ENCODE results near the gene NRP2.
A peak's percentile ranks its signal among the peaks of the same experiment; 100 is the strongest.

The NRP2 gene

DNA sequence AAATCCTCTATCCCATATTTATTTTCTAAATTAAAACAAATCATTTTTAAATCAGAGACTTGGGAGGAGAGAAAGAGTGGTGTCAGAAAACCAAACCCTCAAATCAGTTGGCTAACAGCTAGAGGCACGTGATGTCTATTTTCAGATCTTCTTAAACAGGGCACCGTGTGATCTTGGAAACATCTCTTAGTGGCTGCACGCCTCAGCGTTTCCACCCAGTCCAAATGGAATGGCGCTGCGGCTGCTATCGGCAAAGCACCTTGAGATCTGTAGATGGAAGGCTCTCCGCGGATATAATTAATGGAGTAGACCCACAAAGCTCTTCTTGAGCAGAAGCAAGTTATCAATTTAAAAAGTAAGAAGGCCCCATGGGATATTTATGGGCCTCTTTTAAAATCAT, 50.0 kb downstream of the NRP2 start:
- DNase-seq (ENCODE audit: low read depth): no peak
- TF ChIP-seq, protein P1, sequence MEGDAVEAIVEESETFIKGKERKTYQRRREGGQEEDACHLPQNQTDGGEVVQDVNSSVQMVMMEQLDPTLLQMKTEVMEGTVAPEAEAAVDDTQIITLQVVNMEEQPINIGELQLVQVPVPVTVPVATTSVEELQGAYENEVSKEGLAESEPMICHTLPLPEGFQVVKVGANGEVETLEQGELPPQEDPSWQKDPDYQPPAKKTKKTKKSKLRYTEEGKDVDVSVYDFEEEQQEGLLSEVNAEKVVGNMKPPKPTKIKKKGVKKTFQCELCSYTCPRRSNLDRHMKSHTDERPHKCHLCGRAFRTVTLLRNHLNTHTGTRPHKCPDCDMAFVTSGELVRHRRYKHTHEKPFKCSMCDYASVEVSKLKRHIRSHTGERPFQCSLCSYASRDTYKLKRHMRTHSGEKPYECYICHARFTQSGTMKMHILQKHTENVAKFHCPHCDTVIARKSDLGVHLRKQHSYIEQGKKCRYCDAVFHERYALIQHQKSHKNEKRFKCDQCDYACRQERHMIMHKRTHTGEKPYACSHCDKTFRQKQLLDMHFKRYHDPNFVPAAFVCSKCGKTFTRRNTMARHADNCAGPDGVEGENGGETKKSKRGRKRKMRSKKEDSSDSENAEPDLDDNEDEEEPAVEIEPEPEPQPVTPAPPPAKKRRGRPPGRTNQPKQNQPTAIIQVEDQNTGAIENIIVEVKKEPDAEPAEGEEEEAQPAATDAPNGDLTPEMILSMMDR (conservative IDR thresholded peaks at IDR 0.05; ENCODE audit: low read depth, low read length): no peak
- H3K4me3 ChIP-seq (ENCODE audit: low read depth, low read length): no peak overlapping the region

GRCh38 chr2:205733082-205733481, 50.8 kb downstream of the NRP2 start:
- H3K4me3 ChIP-seq (ENCODE audit: low read depth, low read length): no peak overlapping the region
- DNase-seq (ENCODE audit: low read depth): no peak
- TF ChIP-seq, protein P1 (conservative IDR thresholded peaks at IDR 0.05; ENCODE audit: low read depth, low read length): no peak

DNA sequence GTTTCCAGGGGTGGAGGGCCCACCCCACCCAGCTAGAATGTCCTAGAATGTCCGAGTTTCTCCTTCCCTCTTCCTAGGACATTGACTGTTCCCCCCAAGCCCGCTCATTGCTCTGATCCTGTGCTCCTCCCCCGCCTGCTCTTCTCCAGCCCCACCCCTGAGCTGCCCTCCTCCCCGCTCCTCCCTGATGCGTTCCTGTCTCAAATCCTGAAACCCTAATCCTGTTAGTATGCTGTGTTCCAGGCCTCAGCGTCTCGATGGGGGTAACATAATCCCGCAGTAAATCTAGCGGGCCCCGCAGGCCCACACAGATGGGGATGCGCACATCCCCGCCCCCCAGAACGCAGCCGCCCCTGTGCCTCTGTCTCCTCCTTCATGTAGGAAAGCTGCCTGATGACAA, 51.3 kb downstream of the NRP2 start:
- DNase-seq (ENCODE audit: low read depth): no peak
- no peak overlapping the region for H3K4me3 ChIP-seq (ENCODE audit: low read depth, low read length)
- TF ChIP-seq, protein P1 (conservative IDR thresholded peaks at IDR 0.05; ENCODE audit: low read depth, low read length): no peak

GRCh38 chr2:205734436-205735037, 52.2 kb downstream of the NRP2 start:
- no peak overlapping the region for H3K4me3 ChIP-seq (ENCODE audit: low read depth, low read length)
- TF ChIP-seq, protein P1 (conservative IDR thresholded peaks at IDR 0.05; ENCODE audit: low read depth, low read length): no peak
- peak; percentile 94 for DNase-seq (ENCODE audit: low read depth)

- TF ChIP-seq, protein P1 (conservative IDR thresholded peaks at IDR 0.05; ENCODE audit: low read depth, low read length): peak; percentile 21
- peak; percentile 40 for DNase-seq (ENCODE audit: low read depth)
- no peak overlapping the region for H3K4me3 ChIP-seq (ENCODE audit: low read depth, low read length)
Observed at GRCh38 chr2:205738117-205738968, 56.0 kb downstream of the NRP2 start.

GRCh38 chr2:205739620-205740019, 57.3 kb downstream of the NRP2 start:
- TF ChIP-seq, protein P1 (conservative IDR thresholded peaks at IDR 0.05; ENCODE audit: low read depth, low read length): no peak
- no peak for DNase-seq (ENCODE audit: low read depth)
- no peak overlapping the region for H3K4me3 ChIP-seq (ENCODE audit: low read depth, low read length)

Measured in choroid plexus epithelial cell (primary cell).